Stimulated activated CD8-positive, alpha-beta memory T cell treated with anti-CD3 and anti-CD28 coated beads, Interleukin-12 subunit alpha, Interleukin-12 subunit beta, amount 100 ng/mL, for 4 hours (primary cell): ENCODE measurements around the gene MROH2A.
"Not testable (repeated sequence)": the region's sequence is repeated elsewhere in the genome, so short reads cannot be mapped to it uniquely, and the experiment has no call there.

Experiments
- DNase-seq: peaks from one replicate; pipeline ENCODE4 v3.0.0-alpha.2; 2020; ENCODE audit warnings: low read depth

MROH2A gene

GRCh38 chr2:233854241-233854981 is 76.3 kb downstream of the MROH2A start, which contains the start of gene HJURP:
Gene HJURP, minus strand, starts transcription at chr2:233854535. Its CDS starts 35 bp downstream, at chr2:233854500.
- peak; percentile 71 for DNase-seq

DNA sequence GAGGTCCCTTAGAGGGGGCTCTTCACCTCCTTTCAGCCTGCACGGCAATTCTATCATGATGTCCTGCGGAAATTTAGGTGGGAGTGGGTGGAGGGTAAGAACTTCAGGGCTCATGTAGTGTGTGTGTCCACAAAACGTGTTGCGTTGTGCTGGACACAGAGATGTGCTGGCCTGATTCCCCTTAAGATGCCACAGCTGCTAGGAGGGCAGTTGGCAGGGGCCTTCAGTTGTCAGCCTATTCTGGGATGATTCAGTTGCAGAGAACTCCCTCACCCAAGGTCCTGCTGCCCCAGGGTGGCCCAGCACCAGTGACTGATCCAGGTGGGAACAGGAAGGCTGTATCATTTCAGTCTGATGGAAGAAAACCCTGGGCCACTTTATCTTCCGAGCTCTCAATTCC is 77.2 kb downstream of the MROH2A start:
- DNase-seq: no peak

- no peak for DNase-seq
Measured at GRCh38 chr2:233856184-233856583, 78.1 kb downstream of the MROH2A start.

DNA sequence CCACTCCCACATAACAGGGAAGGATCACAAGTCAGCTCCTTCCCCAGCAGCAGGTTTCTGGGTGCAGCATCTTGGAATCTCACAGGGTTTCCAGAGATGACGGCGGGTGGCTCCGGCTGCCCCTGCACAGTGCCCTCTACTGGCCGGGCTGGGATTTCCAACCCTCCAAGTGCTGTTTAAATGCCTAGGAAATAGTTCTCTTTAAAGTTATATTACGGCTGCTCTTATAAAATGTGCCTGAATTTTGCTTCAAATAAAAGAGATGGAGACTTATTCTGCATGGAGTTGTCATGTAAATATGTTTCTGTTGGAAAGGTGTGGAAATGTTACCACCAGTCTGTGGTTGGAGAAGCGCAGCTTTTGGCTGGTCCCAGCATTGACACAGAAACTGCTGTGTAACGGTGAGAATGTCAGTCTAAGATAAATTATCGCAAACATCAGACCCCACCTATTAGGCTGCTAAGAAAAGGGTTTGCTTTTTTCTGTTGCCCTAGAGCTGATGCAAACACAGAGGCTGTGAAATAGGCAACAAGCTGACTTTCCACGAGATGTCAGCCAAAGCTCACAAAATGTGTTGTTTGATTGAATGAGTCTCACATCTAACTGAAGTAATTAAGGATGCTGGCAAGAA is 79.5 kb downstream of the MROH2A start:
- no peak for DNase-seq

- no peak for DNase-seq
Measured at GRCh38 chr2:233858331-233858730, 80.2 kb downstream of the MROH2A start.

DNA sequence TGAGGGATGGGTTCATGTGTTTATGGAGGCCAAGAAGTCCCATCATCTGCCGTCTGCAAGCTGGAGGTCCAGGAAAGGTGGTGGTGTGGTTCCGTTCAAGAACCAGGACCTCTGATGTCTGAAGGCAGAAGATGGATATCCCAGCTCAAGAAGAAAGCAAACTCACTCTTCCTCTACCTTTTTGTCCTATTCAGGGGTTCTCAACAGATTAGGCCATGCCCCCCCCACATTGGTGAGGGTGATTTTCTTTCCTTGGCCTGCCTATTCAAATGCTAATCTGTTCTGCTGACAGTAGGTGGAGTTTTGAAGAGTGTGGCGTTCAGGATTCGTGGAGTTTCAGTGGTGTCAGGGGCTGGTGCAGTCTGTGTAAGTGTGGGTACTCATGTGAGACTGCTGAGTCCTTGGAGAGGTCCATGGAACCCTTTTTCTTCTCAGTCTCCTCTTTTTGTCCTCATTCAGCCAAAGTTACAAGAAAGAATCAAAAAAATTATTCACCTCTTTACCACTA is 84.2 kb downstream of the MROH2A start:
- DNase-seq: no peak

- DNase-seq: no peak
Measured at GRCh38 chr2:233865838-233866237, 87.7 kb downstream of the MROH2A start.

GRCh38 chr2:233866479-233866878 is 88.3 kb downstream of the MROH2A start:
- no peak for DNase-seq

DNA sequence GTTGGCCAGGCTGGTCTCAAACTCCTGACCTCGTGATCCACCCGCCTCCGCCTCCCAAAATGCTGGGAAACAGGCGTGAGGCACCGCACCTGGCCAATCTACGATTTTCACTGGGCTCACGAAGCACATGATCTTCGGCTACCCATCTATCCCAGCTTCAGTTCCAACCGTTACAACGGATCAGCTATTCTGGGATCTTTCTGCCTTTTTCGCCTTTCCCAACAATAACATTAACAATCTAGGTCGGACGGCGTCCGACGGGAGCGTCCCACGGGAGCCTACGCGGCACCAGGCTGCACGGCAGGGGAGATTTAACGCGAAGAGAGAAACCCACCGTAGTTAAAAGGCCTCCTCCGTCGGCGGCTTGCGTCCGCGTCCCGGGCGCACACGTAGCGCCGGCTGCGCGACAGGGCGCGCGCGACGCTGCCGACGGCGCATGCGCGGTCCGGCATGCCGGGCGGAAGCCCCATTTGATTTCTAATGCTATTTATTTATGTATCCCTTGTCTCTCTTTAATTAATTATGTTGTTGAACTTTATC is 89.9 kb downstream of the MROH2A start, which contains the start of gene MSL3B:
Gene MSL3B, minus strand, starts transcription at position 394 of the 540 bp plus-strand sequence.
- DNase-seq: peak; percentile 43

DNA sequence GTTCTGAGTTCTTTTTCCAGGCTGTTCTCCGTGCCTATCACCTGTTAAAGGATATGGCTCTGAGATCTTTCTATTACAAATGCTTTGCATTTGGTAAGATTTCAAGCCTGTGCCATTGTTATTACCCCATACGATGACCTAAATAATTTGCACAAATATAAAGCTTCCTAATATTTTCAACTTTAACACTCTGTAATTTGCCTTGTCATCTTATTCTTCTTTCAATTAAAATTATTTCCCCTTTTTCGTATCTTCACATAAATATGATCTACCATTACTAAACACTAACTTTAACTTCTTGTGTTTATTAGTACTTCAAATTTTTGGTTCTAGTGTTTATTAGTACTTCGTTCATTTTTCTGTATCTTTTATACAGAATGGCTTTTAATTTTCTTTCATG is 93.3 kb downstream of the MROH2A start:
- DNase-seq: no peak

DNA sequence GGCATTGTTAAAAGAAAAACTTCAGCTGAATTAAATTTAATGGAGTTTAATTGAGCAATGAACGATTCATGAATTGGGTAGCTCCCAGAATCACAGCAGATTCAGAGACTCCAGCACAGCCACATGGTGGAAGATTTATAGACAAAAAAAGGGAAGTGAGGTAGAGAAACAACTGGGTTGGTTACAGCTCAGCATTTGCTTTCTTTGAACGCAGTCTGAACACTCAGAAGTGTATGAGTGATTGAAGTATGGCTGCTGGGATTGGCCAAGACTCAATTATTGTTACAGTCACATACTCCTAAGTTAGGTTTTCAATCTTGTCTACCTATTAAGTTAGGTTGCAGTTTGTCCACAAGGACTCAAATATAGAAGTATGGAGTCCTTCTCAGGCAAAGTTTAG is 94.0 kb downstream of the MROH2A start:
- not testable (repeated sequence) for DNase-seq

DNA sequence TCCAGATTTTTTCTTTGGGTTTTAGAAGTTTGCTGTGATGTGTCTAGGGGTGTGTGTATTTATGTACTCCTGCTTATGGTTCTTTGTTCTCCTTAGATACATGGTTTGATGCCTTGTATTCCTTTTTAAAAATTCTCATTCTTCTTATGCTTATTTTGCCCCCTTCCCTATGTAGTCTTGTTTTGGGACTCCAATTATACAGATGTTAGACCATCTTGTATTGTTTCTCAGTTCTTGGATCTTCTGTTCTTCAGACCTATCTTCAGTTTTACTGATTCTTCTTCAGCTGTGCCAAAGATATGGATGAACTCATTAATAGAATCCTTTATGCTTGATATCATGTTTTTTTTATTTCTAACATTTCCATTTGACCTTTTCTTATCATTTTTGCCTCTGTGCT is 104.2 kb downstream of the MROH2A start:
- no peak for DNase-seq
